GM12878 (cell line): ENCODE measurements around the gene MVP. TPM values are rescaled to one million over a fixed set of nuclear protein-coding genes. Genes with fewer than 3 reads are reported as not detected.

Experiments
- ATAC-seq: fragments of 200-7000 bp; cut with Tn5 transposase; 3 replicates; pipeline ENCODE4 v1.9.1; 2020; ENCODE audit warnings: mild to moderate bottlenecking, moderate library complexity
- BruUV-seq: library from RNA; stranded (reverse); fragments of 400-500 nt; replicated peaks from 2 replicates; lab custom pipeline; 2021; lab: Mats Ljungman, UMichigan
- CTCF ChIA-PET: fragments of 300-600 bp; sonication (Branson Sonifier 250); formaldehyde crosslinking; extraction: SDS; loops from one replicate; lab custom pipeline; 2021; ENCODE audit warnings: inconsistent platforms; lab: Yijun Ruan, JAX
- POLR2A ChIA-PET: fragments of 350-600 bp; formaldehyde crosslinking; extraction: SDS; loops from one replicate; lab custom pipeline; 2021; ENCODE audit warnings: inconsistent platforms; lab: Charles Lee
- RAD21 ChIA-PET: fragments of 300-600 bp; sonication (Branson Sonifier 250); formaldehyde crosslinking; loops from one replicate; lab custom pipeline; 2023; ENCODE audit warnings: antibody characterized with exemption; ENCODE audit not compliant: unreplicated experiment; lab: Charles Lee
- SMC1A ChIA-PET: fragments of 300-600 bp; sonication (Branson Sonifier 250); formaldehyde crosslinking; loops from one replicate; lab custom pipeline; 2023; ENCODE audit not compliant: unreplicated experiment, uncharacterized antibody; lab: Charles Lee
- DNase-seq: peaks from one replicate; pipeline ENCODE4 v3.0.0-alpha.2; 2011; ENCODE audit warnings: low read depth, low spot score
- FAIRE-seq: peaks from 3 replicates; lab custom pipeline; 2011; peaks lifted over from hg19 to GRCh38; lab: Jason Lieb, UNC
- H2AFZ ChIP-seq: 2 replicates; pipeline ENCODE4 v1.6.0; 2011; ENCODE audit warnings: low read depth, low read length, control low read depth; ENCODE audit not compliant: control insufficient read depth
- H3K27ac ChIP-seq: 2 replicates; pipeline ENCODE4 v1.5.1; 2011; ENCODE audit warnings: control low read depth; ENCODE audit not compliant: control insufficient read depth, insufficient read depth
- H3K27me3 ChIP-seq, 2 experiments: replicated peaks in 1 of 2; 2 replicates each; pipeline versions ENCODE4 v1.6.0 to v1.6.1; 2011; ENCODE audit warnings: low read length in 1 of 2; ENCODE audit not compliant: control insufficient read depth in 2 of 2, insufficient read depth in 2 of 2
- H3K36me3 ChIP-seq, 2 experiments: 2 replicates each; pipeline ENCODE4 v1.5.1; 2011; ENCODE audit warnings: low read length in 1 of 2; ENCODE audit not compliant: control insufficient read depth in 2 of 2, insufficient read depth in 2 of 2
- H3K4me1 ChIP-seq: 2 replicates; pipeline ENCODE4 v1.6.1; 2011; ENCODE audit warnings: mild to moderate bottlenecking, low read length, moderate library complexity, mixed read lengths; ENCODE audit not compliant: control insufficient read depth, insufficient read depth
- H3K4me2 ChIP-seq: 2 replicates; pipeline ENCODE4 v1.6.0; 2011; ENCODE audit warnings: control low read depth; ENCODE audit not compliant: control insufficient read depth, insufficient read depth
- H3K4me3 ChIP-seq: fragments of 200-600 bp; sonication (generic); 2 replicates; pipeline ENCODE4 v1.5.1; 2016
- H3K79me2 ChIP-seq: 2 replicates; pipeline ENCODE4 v1.6.0; 2011; ENCODE audit warnings: low read length; ENCODE audit not compliant: control insufficient read depth, insufficient read depth
- H3K9ac ChIP-seq: 2 replicates; pipeline ENCODE4 v1.8.0; 2011; ENCODE audit warnings: low read length, control low read depth, mixed read lengths; ENCODE audit not compliant: control insufficient read depth, insufficient read depth
- H3K9me3 ChIP-seq: replicated peaks from 3 replicates; pipeline ENCODE4 v1.5.1; 2011; ENCODE audit warnings: mild to moderate bottlenecking, low read length; ENCODE audit not compliant: control insufficient read depth, insufficient read depth
- H4K20me1 ChIP-seq: 2 replicates; pipeline ENCODE4 v1.6.0; 2011; ENCODE audit not compliant: control insufficient read depth, insufficient read depth
- POU2F2 ChIP-seq: IDR thresholded peaks from 3 replicates; pipeline ENCODE4 v1.6.1; 2011; ENCODE audit warnings: low read depth, mild to moderate bottlenecking, low read length, borderline replicate concordance
- YBX1 ChIP-seq: fragments of 450-650 bp; IDR thresholded peaks from 2 replicates; pipeline ENCODE4 v1.6.1; 2016; ENCODE audit warnings: antibody characterized with exemption
- ZNF687 ChIP-seq: fragments of 450-650 bp; IDR thresholded peaks from 2 replicates; pipeline ENCODE4 v1.6.1; 2017; ENCODE audit warnings: mild to moderate bottlenecking, moderate library complexity
- WGBS: methylation state at CpG from one replicate; pipeline ENCODE4 v1.1.6; 2016; ENCODE audit warnings: low lambda C conversion rate; ENCODE audit not compliant: insufficient replicate concordance, insufficient coverage; ENCODE audit errors: missing lambda C conversion rate; 5-methylcytosine and 5-hydroxymethylcytosine counted together
- in situ Hi-C: fragments of 300-500 bp; cut with MboI; formaldehyde crosslinking; loops from 9 replicates; pipeline ENCODE4 v1.14.3; 2018; ENCODE audit warnings: mixed read lengths
- intact Hi-C: fragments of 100-400 bp; cut with micrococcal nuclease; formaldehyde crosslinking; loops from one replicate; pipeline ENCODE4 v1.14.2; 2022; ENCODE audit not compliant: unreplicated experiment
- polyA plus RNA-seq, 11 experiments: library from polyadenylated mRNA; depleted of rRNA in 4 of 11; unstranded in 6 of 11; stranded (reverse) in 5 of 11; fragments of >200 nt; fragmentation: Nextera tagmentation in 4 of 11; fragmentation: Illumina TruSeq in 1 of 11; extraction: Ambion mirVana in 4 of 11; extraction: Trizol in 1 of 11; gene quantifications; 1 replicate in 1 of 11; 2 replicates in 10 of 11; pipeline versions ENCODE4 v1.2.1 to v1.2.3, GENCODE V29; 2011 to 2016; ENCODE audit warnings: inconsistent platforms in 2 of 11, missing spikeins in 2 of 11, low read depth in 1 of 11
- total RNA-seq, 4 experiments: library from RNA; depleted of rRNA in 3 of 4; stranded (reverse); fragments of >200 nt in 3 of 4; fragmentation: Illumina TruSeq in 1 of 4; extraction: Trizol in 1 of 4; gene quantifications; 2 replicates each; pipeline versions ENCODE4 v1.2.1 to v1.2.3, GENCODE V29; 2013 to 2021

Gene MVP
- total and polyA plus RNA-seq, 10 of the 15 experiments (the other 5 are each of a cell fraction or from before 2014, with no cell fraction given): 0.98 to 74.2 (median 54.7) TPM

DNA sequence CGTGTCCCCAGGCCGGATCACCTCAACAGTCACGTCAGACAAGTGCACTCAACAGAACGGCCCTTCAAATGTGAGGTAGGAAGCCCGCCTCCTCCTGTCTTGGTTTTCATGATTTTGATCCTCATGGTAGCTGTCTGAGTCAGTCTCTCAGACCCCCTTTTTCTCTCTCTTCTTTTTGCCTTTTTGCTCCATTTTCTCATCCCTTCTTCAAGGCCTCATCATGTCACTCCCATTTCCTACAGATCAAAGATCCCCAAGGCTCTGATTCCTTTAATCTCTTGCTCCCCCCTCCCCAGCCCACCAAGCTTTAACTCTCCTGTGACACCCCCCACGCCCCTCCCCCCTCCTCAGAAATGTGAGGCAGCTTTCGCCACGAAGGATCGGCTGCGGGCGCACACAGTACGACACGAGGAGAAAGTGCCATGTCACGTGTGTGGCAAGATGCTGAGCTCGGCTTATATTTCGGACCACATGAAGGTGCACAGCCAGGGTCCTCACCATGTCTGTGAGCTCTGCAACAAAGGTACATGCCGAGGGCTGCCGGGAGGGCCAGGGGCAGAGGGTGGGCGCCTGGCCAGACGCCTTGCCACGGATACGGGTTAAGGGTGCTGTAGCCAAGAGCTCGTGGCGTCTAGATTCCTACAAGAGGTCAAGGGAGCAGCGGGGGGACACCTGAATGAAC lies 11.9 kb upstream of the MVP start:
- WGBS: 52% methylated on average over 25 of the region's 25 CpGs
- FAIRE-seq (peak; percentile 70), DNase-seq (no peak), ATAC-seq (no peak)
- Histone ChIP-seq H4K20me1 (no peaks in the 10 kb centered on the region), H3K4me1 (peaks cover 31% of the 10 kb centered on the region), H3K79me2 (peaks cover 32% of the 10 kb centered on the region), H3K27me3 (no peaks in the 10 kb centered on the region), H2AFZ (no peak overlapping the region), H3K9me3 (no peaks in the 10 kb centered on the region), H3K4me3 (peak overlapping the region; percentile 79), H3K27ac (peak overlapping the region; percentile 86), H3K9ac (peak overlapping the region; percentile 85), H3K4me2 (peak overlapping the region; percentile 96), H3K36me3 (peaks cover 9 to 14% of the 10 kb centered on the region in 2 experiments; a peak in 3 of 4 replicates)
- CTCF ChIA-PET: interaction anchor here (0.6 to 2.5 kb wide), 14 partner anchors 7 to 210 kb away, joined by 3 to 31 read pairs (median 4); partner anchors contain the start of genes KIF22, MVP and PAGR1
- no TSS peak for BruUV-seq
- no peak for TF ChIP-seq YBX1
- TF ChIP-seq ZNF687: no peak
- peak; percentile 25; the same call in 1 of the 3 replicates for TF ChIP-seq POU2F2
- RAD21 ChIA-PET: interaction anchor here (1.1 to 2.4 kb wide), 11 partner anchors 8 to 224 kb away, joined by 3 to 31 read pairs (median 6); partner anchors contain the start of genes KIF22, MVP and PAGR1
- intact Hi-C loops: loop anchor here (1.0 to 5.0 kb wide), 2 partner anchors 9 to 106 kb away; no protein-coding TSS in a partner anchor
- SMC1A ChIA-PET: interaction anchor here (0.7 to 2.9 kb wide), 6 partner anchors 9 to 119 kb away, joined by 3 to 17 read pairs (median 6); partner anchors contain the start of gene KIF22
- in situ Hi-C loops: no loop called here
- POLR2A ChIA-PET: interaction anchor here (0.8 to 4.0 kb wide), 10 partner anchors 7 to 245 kb away, joined by 3 to 40 read pairs (median 6); partner anchors contain the start of genes KIF22, MVP and PAGR1
